Aorta (tissue), 5 donors: ENCODE data around the gene PROX1. TPM values are rescaled to one million over a fixed set of nuclear protein-coding genes. Genes with fewer than 3 reads are reported as not detected.

Experiments
- ATAC-seq: fragments of 200-7000 bp; cut with Tn5 transposase; one replicate; pipeline ENCODE4 v1.9.1; 2022; ENCODE audit warnings: moderate library complexity; ENCODE audit not compliant: low FRiP score
- DNase-seq, 2 donors: peaks; one replicate each; pipeline ENCODE4 v3.0.0-alpha.2; 2020
- H3K27ac ChIP-seq, 2 donors: one replicate each; pipeline ENCODE4 v1.5.1; 2013; ENCODE audit warnings: low read length in 2 of 2, mild to moderate bottlenecking in 2 of 2, moderate library complexity in 2 of 2, control low read depth in 1 of 2, inconsistent platforms in 1 of 2, low read depth in 1 of 2
- H3K27me3 ChIP-seq, 2 donors: one replicate each; pipeline ENCODE4 v1.6.1; 2013; ENCODE audit warnings: control low read depth in 1 of 2, low read length in 1 of 2, mild to moderate bottlenecking in 1 of 2, moderate library complexity in 1 of 2; ENCODE audit not compliant: insufficient read depth in 2 of 2, control insufficient read depth in 1 of 2
- H3K36me3 ChIP-seq, 2 donors: one replicate each; pipeline ENCODE4 v1.6.1; 2013; ENCODE audit warnings: control low read depth in 1 of 2, low read length in 1 of 2, mild to moderate bottlenecking in 1 of 2; ENCODE audit not compliant: insufficient read depth in 2 of 2, control insufficient read depth in 1 of 2
- H3K4me1 ChIP-seq, 2 donors: one replicate each; pipeline ENCODE4 v1.6.1; 2013; ENCODE audit warnings: low read length in 2 of 2, control low read depth in 1 of 2, mild to moderate bottlenecking in 1 of 2, moderate library complexity in 1 of 2; ENCODE audit not compliant: insufficient read depth in 2 of 2, control insufficient read depth in 1 of 2
- H3K4me3 ChIP-seq, 2 donors: one replicate each; pipeline ENCODE4 v1.5.1; 2013; ENCODE audit warnings: low read length in 2 of 2, control low read depth in 1 of 2, mild to moderate bottlenecking in 1 of 2
- H3K9me3 ChIP-seq: one replicate; pipeline ENCODE4 v1.6.1; 2013; ENCODE audit warnings: mild to moderate bottlenecking, low read length; ENCODE audit not compliant: control insufficient read depth
- WGBS, 2 donors: extraction: QIAGEN DNeasy Blood & Tissue Kit; methylation state at CpG; one replicate each; pipeline ENCODE4 v1.1.7; 2013; 5-methylcytosine and 5-hydroxymethylcytosine counted together
- intact Hi-C, 2 donors: fragments of 100-400 bp; cut with DNase I; formaldehyde crosslinking; loops; one replicate each; pipeline versions ENCODE4 v1.14.2 to v1.15.0; 2022
- polyA plus RNA-seq, 2 donors: library from polyadenylated mRNA; stranded (reverse); fragments of 200-250 nt; gene quantifications; one replicate each; pipeline ENCODE4 v1.2.3, GENCODE V29; 2013
- total RNA-seq, 2 donors: library from RNA; stranded (reverse); fragmentation: NEBNext Ultra II Directional; extraction: Animal tissue kit (Norgen Biotek cat#: 25700); gene quantifications; one replicate each; pipeline ENCODE4 v1.2.1, GENCODE V29; 2021
- donor health status: healthy with polysubstance abuse.
- donor health status: Bipolar disorder and iron deficiency.
- donor health status: DM: no; HTN: no; CAD: no.
- donor health status: DM: no; HTN: no; CAD: no.
- donor health status: DM: yes; HTN: yes; CAD: no.

PROX1 gene
- total and polyA plus RNA-seq, 4 donors, result 1.5 to 2.6 (median 2.5) TPM; not detected in 1

GRCh38 chr1:214010197-214010573 lies 22.4 kb downstream of the PROX1 start:
- no peak overlapping the region for H3K4me3 ChIP-seq
- H3K27me3 ChIP-seq, result peaks cover 0 to 3% of the 10 kb centered on the region in 2 donors
- H3K27ac ChIP-seq, result no peak overlapping the region
- H3K4me1 ChIP-seq, result no peaks in the 10 kb centered on the region
- H3K9me3 ChIP-seq, result peaks cover 1% of the 10 kb centered on the region
- DNase-seq (no peak), ATAC-seq (no peak)
- intact Hi-C loops, result no loop called here
- no peaks in the 10 kb centered on the region for H3K36me3 ChIP-seq
- WGBS, 2 donors, result 61 to 66% methylated on average over 1 of the region's 1 CpG

GRCh38 chr1:214010717-214011116 lies 22.9 kb downstream of the PROX1 start:
- no peak overlapping the region for H3K27ac ChIP-seq
- no peak for DNase-seq
- H3K36me3 ChIP-seq, result no peaks in the 10 kb centered on the region
- intact Hi-C loops, result no loop called here
- peaks cover 0 to 3% of the 10 kb centered on the region in 2 donors for H3K27me3 ChIP-seq
- 80 to 88% methylated on average over 2 of the region's 2 CpGs for WGBS, 2 donors
- no peak overlapping the region for H3K4me3 ChIP-seq
- H3K4me1 ChIP-seq, result no peaks in the 10 kb centered on the region
- ATAC-seq, result no peak
- peaks cover 1% of the 10 kb centered on the region for H3K9me3 ChIP-seq

GRCh38 chr1:214012418-214012817 lies 24.6 kb downstream of the PROX1 start:
- no peak overlapping the region for H3K4me3 ChIP-seq
- DNase-seq, result no peak
- intact Hi-C loops, result no loop called here
- no peak for ATAC-seq
- no peaks in the 10 kb centered on the region for H3K27me3 ChIP-seq
- H3K27ac ChIP-seq, result no peak overlapping the region
- WGBS, 2 donors, result 33 to 37% methylated on average over 2 of the region's 2 CpGs
- H3K36me3 ChIP-seq, result no peaks in the 10 kb centered on the region
- no peaks in the 10 kb centered on the region for H3K4me1 ChIP-seq
- H3K9me3 ChIP-seq, result peaks cover 1% of the 10 kb centered on the region

- Histone ChIP-seq H3K27me3 (peaks cover 0 to 1% of the 10 kb centered on the region in 2 donors), H3K27ac (no peak overlapping the region), H3K36me3 (no peaks in the 10 kb centered on the region), H3K9me3 (peaks cover 1% of the 10 kb centered on the region), H3K4me1 (no peaks in the 10 kb centered on the region), H3K4me3 (no peak overlapping the region)
- intact Hi-C loops, result no loop called here
- ATAC-seq (no peak), DNase-seq (no peak)
- WGBS, 2 donors, result 81% methylated on average over 15 of the region's 15 CpGs
Measured at GRCh38 chr1:214013614-214014377, 26.0 kb downstream of the PROX1 start.

GRCh38 chr1:214014730-214015129 lies 27.0 kb downstream of the PROX1 start:
- Histone ChIP-seq H3K36me3 (no peaks in the 10 kb centered on the region), H3K9me3 (peaks cover 1% of the 10 kb centered on the region), H3K4me3 (no peak overlapping the region), H3K27ac (no peak overlapping the region), H3K27me3 (peaks cover 0 to 1% of the 10 kb centered on the region in 2 donors), H3K4me1 (no peaks in the 10 kb centered on the region)
- intact Hi-C loops, result no loop called here
- DNase-seq (no peak), ATAC-seq (no peak)
- 43 to 49% methylated on average over 4 of the region's 4 CpGs for WGBS, 2 donors

GRCh38 chr1:214017191-214017982 lies 29.6 kb downstream of the PROX1 start:
- Histone ChIP-seq H3K9me3 (peaks cover 1% of the 10 kb centered on the region), H3K4me1 (no peaks in the 10 kb centered on the region), H3K36me3 (no peaks in the 10 kb centered on the region), H3K27ac (no peak overlapping the region), H3K4me3 (no peak overlapping the region), H3K27me3 (peaks cover 0 to 1% of the 10 kb centered on the region in 2 donors)
- WGBS, 2 donors, result 71 to 76% methylated on average over 11 of the region's 11 CpGs
- intact Hi-C loops, result no loop called here
- no peak for ATAC-seq
- DNase-seq, result no peak

GRCh38 chr1:214018386-214019268 lies 30.9 kb downstream of the PROX1 start:
- intact Hi-C loops, result no loop called here
- Histone ChIP-seq H3K9me3 (no peaks in the 10 kb centered on the region), H3K27ac (no peak overlapping the region), H3K36me3 (no peaks in the 10 kb centered on the region), H3K27me3 (peaks cover 0 to 1% of the 10 kb centered on the region in 2 donors), H3K4me3 (no peak overlapping the region), H3K4me1 (no peaks in the 10 kb centered on the region)
- no peak for DNase-seq
- no peak for ATAC-seq
- 31 to 33% methylated on average over 8 of the region's 8 CpGs for WGBS, 2 donors

- H3K27ac ChIP-seq, result no peak overlapping the region
- no peak overlapping the region for H3K4me3 ChIP-seq
- peaks cover 0 to 1% of the 10 kb centered on the region in 2 donors for H3K27me3 ChIP-seq
- no peaks in the 10 kb centered on the region for H3K36me3 ChIP-seq
- H3K4me1 ChIP-seq, result no peaks in the 10 kb centered on the region
- H3K9me3 ChIP-seq, result no peaks in the 10 kb centered on the region
- intact Hi-C loops, result no loop called here
- WGBS, 2 donors, result 82% methylated on average over 13 of the region's 13 CpGs
- ATAC-seq (no peak), DNase-seq (no peak)
Measured at GRCh38 chr1:214019499-214019898, 31.7 kb downstream of the PROX1 start.
